GM21526 (cell line): Measurements from ENCODE around the gene SMAD9.

Experiments
- ATAC-seq: cut with Tn5 transposase; IDR thresholded peaks from one replicate; pipeline ENCODE4 v1.9.1; 2021; ENCODE audit warnings: moderate library complexity; ENCODE audit not compliant: unreplicated experiment, low FRiP score

The SMAD9 gene

GRCh38 chr13:36820222-36820621 lies 99.8 kb downstream of the SMAD9 start:
- peak; percentile 56 for ATAC-seq

- ATAC-seq: peak; percentile 18
These were observed 100.3 kb downstream of the SMAD9 start for GRCh38 chr13:36819739-36820090.

GRCh38 chr13:36818804-36819738 lies 101.0 kb downstream of the SMAD9 start, which contains the start of gene RFXAP:
TSS of gene RFXAP (plus strand) at chr13:36819222. CDS start at chr13:36819358, 136 bp downstream.
- peak; percentile 82 for ATAC-seq

GRCh38 chr13:36817996-36818803 lies 101.8 kb downstream of the SMAD9 start:
- no peak for ATAC-seq

- ATAC-seq: no peak
These were observed 105.0 kb downstream of the SMAD9 start for GRCh38 chr13:36815062-36815461.

DNA sequence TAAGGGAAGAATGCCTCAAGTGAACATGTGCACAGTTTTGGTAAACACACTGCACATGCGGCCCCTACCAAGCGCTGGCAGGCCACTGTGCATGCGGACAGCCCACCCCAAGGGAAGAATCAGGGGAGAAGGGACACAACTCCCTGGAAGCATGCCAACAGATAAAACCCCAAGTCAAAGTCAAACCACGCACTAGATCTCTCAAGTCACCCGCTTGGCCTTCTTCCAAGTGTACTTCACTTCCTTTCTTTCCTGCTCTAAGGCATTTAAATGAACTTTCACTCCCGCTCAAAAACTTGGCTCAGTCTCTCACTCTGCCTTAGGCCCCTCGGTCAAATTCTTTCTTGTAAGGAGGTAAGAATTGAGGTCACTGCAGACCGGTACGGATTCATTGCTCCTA lies 105.6 kb downstream of the SMAD9 start:
- no peak for ATAC-seq

GRCh38 chr13:36813225-36813624 lies 106.8 kb downstream of the SMAD9 start:
- ATAC-seq: no peak

DNA sequence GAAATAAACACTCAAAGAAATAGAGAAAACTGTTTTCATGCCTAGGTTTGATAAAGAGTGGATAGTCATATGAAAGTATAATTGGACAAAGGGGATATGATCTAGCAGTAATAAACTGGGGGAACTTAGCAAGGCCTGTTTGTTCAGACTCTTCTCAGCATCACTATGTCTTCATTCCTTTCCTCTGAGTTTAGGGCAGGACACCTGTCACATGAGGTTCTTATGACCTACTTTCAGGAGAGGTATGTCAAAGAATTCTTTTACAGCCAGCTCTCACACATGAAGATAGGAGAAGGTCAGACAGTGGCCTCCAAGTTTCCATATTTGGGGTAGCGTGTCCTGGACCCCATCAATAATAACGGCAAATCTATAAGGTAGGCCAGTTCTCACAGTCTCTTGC lies 112.4 kb downstream of the SMAD9 start:
- ATAC-seq: no peak

DNA sequence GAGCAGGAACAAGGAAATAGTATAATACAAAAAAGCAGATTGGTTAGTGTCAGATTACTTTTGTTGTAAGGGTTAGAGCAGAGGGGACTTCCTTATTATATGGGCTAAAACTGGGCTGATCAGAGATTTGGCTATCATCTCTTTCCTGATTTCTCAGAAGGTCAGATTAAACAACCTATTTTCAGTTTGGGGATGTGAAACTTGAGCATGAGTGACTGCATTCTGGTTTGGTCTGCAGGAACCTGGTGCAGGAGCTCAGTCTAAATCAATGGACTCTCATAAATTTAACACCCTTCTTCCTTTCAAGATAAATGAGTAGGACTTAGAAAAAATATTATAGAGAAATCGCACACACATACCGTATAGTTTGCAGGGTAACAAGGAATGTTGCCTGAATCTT lies 113.9 kb downstream of the SMAD9 start:
- ATAC-seq: no peak

GRCh38 chr13:36804588-36804987 lies 115.5 kb downstream of the SMAD9 start:
- no peak for ATAC-seq

DNA sequence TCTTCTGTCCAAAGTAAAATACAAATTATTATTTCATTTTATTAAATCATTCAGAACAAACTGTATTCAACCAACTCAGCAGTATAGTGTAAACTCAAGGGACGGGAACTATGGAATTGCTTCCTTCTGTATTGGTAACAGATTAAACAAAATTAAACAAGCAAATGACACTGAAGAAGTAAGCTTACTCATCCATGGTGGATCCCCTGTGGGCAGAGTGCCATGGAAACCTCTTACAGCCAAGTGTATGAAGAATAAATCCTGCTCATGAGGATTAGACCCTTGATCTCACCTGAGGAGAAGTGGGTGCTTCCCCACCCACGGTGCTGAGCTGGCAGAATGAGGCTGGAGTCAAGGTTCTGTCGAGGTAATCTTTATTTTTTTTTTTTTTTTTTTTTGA lies 119.0 kb downstream of the SMAD9 start:
- no peak for ATAC-seq

DNA sequence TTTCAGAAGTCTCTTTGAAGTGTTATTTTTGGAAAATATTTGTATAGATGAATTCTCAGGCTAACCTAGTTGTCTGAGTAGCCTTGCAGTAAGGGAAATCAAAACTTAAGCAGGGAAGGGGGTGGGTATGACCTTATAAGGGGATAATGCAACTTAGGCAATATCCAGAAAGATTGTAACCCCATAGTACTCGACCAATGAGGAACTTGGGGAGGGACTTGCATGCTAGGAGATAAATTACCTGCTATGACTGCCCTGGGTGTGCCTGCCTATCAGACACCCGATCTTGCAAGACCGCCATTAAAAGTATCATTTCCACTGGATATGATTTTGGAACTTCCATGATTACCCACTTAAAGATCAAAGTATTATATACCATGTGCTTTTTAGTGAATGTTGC lies 124.0 kb downstream of the SMAD9 start:
- no peak for ATAC-seq

GRCh38 chr13:36795463-36795862 lies 124.6 kb downstream of the SMAD9 start:
- ATAC-seq: no peak
